Panc1 (cell line): ENCODE measurements around the gene TSPYL4. TPM values are rescaled to one million over a fixed set of nuclear protein-coding genes. Genes with fewer than 3 reads are reported as not detected.
A peak's percentile ranks its signal among the peaks of the same experiment; 100 is the strongest.

Source experiments
- ATAC-seq: fragments of 200-7000 bp; cut with Tn5 transposase; 2 replicates; pipeline ENCODE4 v1.9.1; 2020; ENCODE audit warnings: mild to moderate bottlenecking, moderate library complexity
- BruUV-seq: library from RNA; stranded (reverse); fragments of 400-500 nt; replicated peaks from 2 replicates; lab custom pipeline; 2021; lab: Mats Ljungman, UMichigan
- CTCF ChIA-PET: fragments of 300-600 bp; sonication (Branson Sonifier 250); formaldehyde crosslinking; loops from one replicate; lab custom pipeline; 2022; ENCODE audit warnings: antibody characterized with exemption; lab: Charles Lee
- POLR2A ChIA-PET: fragments of 300-600 bp; sonication (Branson Sonifier 250); formaldehyde crosslinking; loops from one replicate; lab custom pipeline; 2022; ENCODE audit warnings: antibody characterized with exemption; lab: Charles Lee
- DNase-seq: peaks from one replicate; pipeline ENCODE4 v3.0.0-alpha.2; 2010; ENCODE audit warnings: low read depth, low spot score
- H3K27ac ChIP-seq: 2 replicates; pipeline ENCODE4 v1.5.1; 2011; ENCODE audit warnings: mild to moderate bottlenecking, low read length, inconsistent platforms
- H3K27me3 ChIP-seq: fragments of 200-500 bp; sonication (Bioruptor generic); 2 replicates; pipeline ENCODE4 v1.6.0; 2014; ENCODE audit warnings: low read length, inconsistent platforms; ENCODE audit not compliant: control insufficient read depth, insufficient read depth
- H3K36me3 ChIP-seq: fragments of 200-500 bp; sonication (Bioruptor generic); 2 replicates; pipeline ENCODE4 v1.5.1; 2014; ENCODE audit warnings: inconsistent platforms, mild to moderate bottlenecking, low read length, moderate library complexity; ENCODE audit not compliant: control insufficient read depth, insufficient read depth
- H3K4me1 ChIP-seq: 2 replicates; pipeline ENCODE4 v1.5.1; 2011; ENCODE audit warnings: inconsistent platforms, mild to moderate bottlenecking, low read length, moderate library complexity; ENCODE audit not compliant: control insufficient read depth, insufficient read depth
- H3K4me3 ChIP-seq, 2 experiments: 2 replicates each; pipeline ENCODE4 v1.5.1; 2011 to 2012; ENCODE audit warnings: low read depth in 2 of 2, low read length in 2 of 2, mild to moderate bottlenecking in 2 of 2, inconsistent platforms in 1 of 2, moderate library complexity in 1 of 2
- H3K9me3 ChIP-seq: fragments of 200-500 bp; sonication (Bioruptor generic); 2 replicates; pipeline ENCODE4 v1.5.1; 2014; ENCODE audit warnings: low read depth, mild to moderate bottlenecking, inconsistent platforms, low read length, moderate library complexity; ENCODE audit not compliant: control insufficient read depth, insufficient read depth
- CTCF ChIP-seq: fragments of 450-650 bp; IDR thresholded peaks from 2 replicates; pipeline ENCODE4 v1.5.1; 2017; ENCODE audit warnings: mild to moderate bottlenecking
- POLR2AphosphoS5 ChIP-seq: IDR thresholded peaks from 2 replicates; pipeline ENCODE4 v1.6.1; 2012; ENCODE audit warnings: mild to moderate bottlenecking, low read depth, low read length, moderate library complexity
- REST ChIP-seq, 2 experiments: IDR thresholded peaks; 2 replicates each; pipeline ENCODE4 v1.6.1; 2011 to 2012; ENCODE audit warnings: low read depth in 2 of 2, control low read depth in 1 of 2, low read length in 1 of 2, mild to moderate bottlenecking in 1 of 2, moderate library complexity in 1 of 2; ENCODE audit not compliant: insufficient read depth in 1 of 2
- SIN3A ChIP-seq: IDR thresholded peaks from 2 replicates; pipeline ENCODE4 v1.6.1; 2012; ENCODE audit warnings: low read depth, mild to moderate bottlenecking, low read length, moderate library complexity, borderline replicate concordance; ENCODE audit not compliant: insufficient read depth
- TCF7L2 ChIP-seq: IDR thresholded peaks from 2 replicates; pipeline ENCODE4 v1.6.1; 2011; ENCODE audit warnings: mild to moderate bottlenecking, low read depth, low read length, inconsistent platforms
- in situ Hi-C: cut with HindIII; loops from 2 replicates; pipeline ENCODE4 v1.10.0; 2016; ENCODE audit warnings: low sequenced_read_pairs, low pct_unique_long_range_greater_than_20kb
- intact Hi-C: fragments of 100-400 bp; cut with micrococcal nuclease; formaldehyde crosslinking; loops from one replicate; pipeline ENCODE4 v1.10.0; 2022; ENCODE audit not compliant: unreplicated experiment
- total RNA-seq: library from RNA; stranded (reverse); gene quantifications from one replicate; pipeline ENCODE4 v1.2.1, GENCODE V29; 2021; ENCODE audit not compliant: unreplicated experiment

TSPYL4 gene
- total RNA-seq, 1 experiment from 2014 or later = 7.6 TPM

- ATAC-seq (peak; percentile 23), DNase-seq (no peak)
- no peaks in the 10 kb centered on the region for H3K9me3 ChIP-seq
- H3K36me3 ChIP-seq = peaks cover 8% of the 10 kb centered on the region
- no peak for TF ChIP-seq TCF7L2
- TF ChIP-seq POLR2AphosphoS5 = no peak
- TF ChIP-seq REST (IDR thresholded peaks at IDR 0.05; ENCODE audit: insufficient read depth in 1 of 2, low read depth in 2 of 2, low read length in 1 of 2) = no peak
- peak overlapping the region; percentile 91 to 92 for H3K4me3 ChIP-seq
- H3K27me3 ChIP-seq = no peaks in the 10 kb centered on the region
- in situ Hi-C loops = no loop called here
- H3K4me1 ChIP-seq = peaks cover 28% of the 10 kb centered on the region
- ChIA-PET CTCF (interaction anchor here (1.5 to 2.5 kb wide), 2 partner anchors 9 to 11 kb away, joined by 3 to 8 read pairs; no protein-coding TSS in a partner anchor), POLR2A (no interaction called here)
- peak overlapping the region; percentile 98 for H3K27ac ChIP-seq
- intact Hi-C loops = no loop called here
- no TSS peak for BruUV-seq
These were observed 25.0 kb upstream of the TSPYL4 start for GRCh38 chr6:116278854-116279231.

- Histone ChIP-seq H3K27me3 (no peaks in the 10 kb centered on the region), H3K9me3 (no peaks in the 10 kb centered on the region), H3K4me1 (peaks cover 28% of the 10 kb centered on the region), H3K36me3 (peaks cover 8% of the 10 kb centered on the region), H3K27ac (peak overlapping the region; percentile 98), H3K4me3 (peak overlapping the region; percentile 91 to 92)
- TF ChIP-seq CTCF = no peak
- POLR2A ChIA-PET = interaction anchor here (0.5 kb wide), 1 partner anchor 28 kb away, joined by 9 read pairs; no protein-coding TSS in a partner anchor
- ATAC-seq (0 out of 2 replicates have a peak, but pooled peaks have one; percentile 9), DNase-seq (no peak)
- intact Hi-C loops (no loop called here), in situ Hi-C loops (no loop called here)
- BruUV-seq = no TSS peak
- CTCF ChIA-PET = interaction anchor here (1.5 to 1.8 kb wide), 2 partner anchors 9 to 10 kb away, joined by 3 to 9 read pairs; no protein-coding TSS in a partner anchor
These were observed 24.6 kb upstream of the TSPYL4 start for GRCh38 chr6:116278481-116278829.

GRCh38 chr6:116277124-116277523 is 23.2 kb upstream of the TSPYL4 start:
- no peak for TF ChIP-seq REST (IDR thresholded peaks at IDR 0.05; ENCODE audit: insufficient read depth in 1 of 2, low read depth in 2 of 2, low read length in 1 of 2)
- TF ChIP-seq TCF7L2 = no peak
- no peak for TF ChIP-seq POLR2AphosphoS5
- TF ChIP-seq CTCF = no peak
- TF ChIP-seq SIN3A = no peak
- in situ Hi-C loops (no loop called here), intact Hi-C loops (no loop called here)
- ATAC-seq (no peak), DNase-seq (no peak)
- Histone ChIP-seq H3K27ac (peak overlapping the region; percentile 98), H3K4me3 (peak overlapping the region; percentile 91 to 92), H3K27me3 (no peaks in the 10 kb centered on the region), H3K9me3 (no peaks in the 10 kb centered on the region), H3K4me1 (peaks cover 28% of the 10 kb centered on the region), H3K36me3 (peaks cover 8% of the 10 kb centered on the region)
- CTCF ChIA-PET = interaction anchor here (1.8 kb wide), 1 partner anchor 8 kb away, joined by 9 read pairs; no protein-coding TSS in a partner anchor
- POLR2A ChIA-PET = interaction anchor here (0.6 kb wide), 1 partner anchor 27 kb away, joined by 10 read pairs; no protein-coding TSS in a partner anchor
- no TSS peak for BruUV-seq
